HG03439 (cell line): Measurements from ENCODE around the gene DMRTA1.
"Not testable (repeated sequence)": the region's sequence is repeated elsewhere in the genome, so short reads cannot be mapped to it uniquely, and the experiment has no call there.

Experiments
- ATAC-seq: cut with Tn5 transposase; IDR thresholded peaks from one replicate; pipeline ENCODE4 v1.9.1; 2021; ENCODE audit warnings: mild to moderate bottlenecking, moderate library complexity; ENCODE audit not compliant: unreplicated experiment

DMRTA1 gene

DNA sequence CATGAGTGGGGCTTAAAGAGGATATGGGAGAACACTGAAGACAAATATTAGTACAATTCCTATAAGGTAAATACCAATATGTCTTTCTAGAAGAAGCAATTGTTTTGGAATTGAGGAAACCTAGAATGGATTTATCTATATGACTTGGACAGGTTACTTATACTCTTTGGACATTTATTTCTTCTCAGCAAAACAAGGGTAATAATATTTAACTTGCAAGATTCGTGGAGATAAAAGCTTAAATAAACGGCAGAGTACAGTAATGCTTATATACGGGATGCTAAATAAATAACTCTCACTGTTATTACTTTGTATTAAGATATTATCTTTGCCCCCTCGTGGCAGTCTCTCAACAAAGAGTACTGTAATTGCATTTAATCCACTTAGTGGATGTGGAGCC is 8.6 kb downstream of the DMRTA1 start:
- ATAC-seq: no peak

DNA sequence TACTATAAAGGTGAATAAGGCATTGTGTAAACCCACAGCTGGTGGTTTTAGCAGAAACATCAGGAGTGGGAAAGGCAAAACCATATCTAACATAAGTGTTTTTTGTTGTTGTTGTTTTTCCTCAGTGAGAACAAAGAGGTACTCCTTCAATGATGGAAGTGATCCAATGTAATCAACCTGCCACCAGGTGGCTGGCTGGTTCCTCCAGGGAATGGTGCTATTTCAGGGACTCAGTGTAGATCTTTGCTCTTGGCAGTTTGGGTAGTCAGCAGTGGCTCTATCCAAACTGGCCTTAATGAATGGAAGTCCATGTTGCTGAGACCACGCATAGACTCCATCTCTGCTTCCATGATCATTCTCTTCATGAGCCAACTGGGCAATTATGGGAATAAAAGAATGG is 10.8 kb downstream of the DMRTA1 start:
- no peak for ATAC-seq

DNA sequence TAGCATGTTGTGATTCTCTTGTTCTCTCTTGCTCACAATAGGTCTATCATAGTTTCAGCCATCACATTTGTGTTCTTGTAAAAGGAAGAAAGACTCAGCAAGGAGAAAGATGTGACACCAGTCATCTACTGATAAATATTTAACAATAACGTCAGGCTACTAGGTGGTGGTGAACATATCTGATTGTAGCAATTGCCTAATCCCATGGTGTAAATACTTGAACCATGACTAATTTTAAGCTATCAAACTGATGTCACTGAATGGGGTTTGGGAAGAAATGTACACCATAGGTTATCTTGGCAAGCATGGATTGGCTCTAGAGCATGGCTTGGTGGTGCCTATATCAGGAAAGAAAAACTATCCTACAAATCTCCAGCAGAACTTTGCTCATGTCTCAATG is 16.6 kb downstream of the DMRTA1 start:
- no peak for ATAC-seq

DNA sequence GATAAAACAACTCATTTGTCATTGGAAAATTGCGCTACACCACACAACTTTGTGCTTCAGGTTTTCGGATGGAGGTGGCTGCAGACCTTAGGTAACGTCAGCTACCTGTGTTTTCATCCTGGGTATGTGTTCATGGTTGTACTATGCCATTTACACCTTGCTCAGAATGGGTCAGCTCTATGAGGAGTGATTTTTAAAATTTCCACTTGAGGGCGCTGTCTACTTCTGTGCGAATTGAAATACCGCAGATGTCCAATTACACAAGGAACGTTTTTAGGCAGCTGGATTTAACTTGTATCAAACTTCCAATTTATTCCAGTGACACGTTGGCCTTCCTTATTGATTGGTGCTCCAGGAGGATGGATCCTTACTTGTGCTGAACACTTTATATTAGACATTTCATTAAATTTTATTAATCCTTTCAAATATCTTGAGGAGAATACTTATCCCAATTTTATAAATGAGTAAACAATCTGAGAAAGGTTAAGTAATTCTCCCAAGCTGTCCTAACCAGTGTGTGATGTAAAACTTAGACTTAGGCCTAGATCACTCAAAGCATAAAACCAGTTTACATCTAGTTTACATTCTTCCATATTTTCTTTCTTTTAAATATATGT is 23.4 kb downstream of the DMRTA1 start:
- ATAC-seq: peak; percentile 73

DNA sequence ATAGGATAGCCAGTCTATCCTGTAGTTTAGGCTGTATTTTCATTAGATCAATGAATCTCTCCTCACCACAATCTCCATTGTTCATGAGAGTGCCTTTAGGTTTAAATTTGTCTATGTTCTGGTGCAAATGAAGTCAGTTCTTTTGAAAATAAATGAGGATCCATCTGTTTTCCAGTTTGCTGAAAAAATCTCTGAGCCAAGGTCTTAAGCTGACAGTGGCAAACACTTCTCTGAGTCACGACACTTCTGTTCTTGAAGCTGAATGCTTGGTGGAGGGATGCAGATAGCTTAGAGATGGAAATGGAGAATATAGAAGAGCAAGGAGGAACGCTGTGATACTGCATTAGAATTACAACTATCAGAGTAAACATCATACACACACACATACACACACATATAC is 34.9 kb downstream of the DMRTA1 start:
- no peak for ATAC-seq

DNA sequence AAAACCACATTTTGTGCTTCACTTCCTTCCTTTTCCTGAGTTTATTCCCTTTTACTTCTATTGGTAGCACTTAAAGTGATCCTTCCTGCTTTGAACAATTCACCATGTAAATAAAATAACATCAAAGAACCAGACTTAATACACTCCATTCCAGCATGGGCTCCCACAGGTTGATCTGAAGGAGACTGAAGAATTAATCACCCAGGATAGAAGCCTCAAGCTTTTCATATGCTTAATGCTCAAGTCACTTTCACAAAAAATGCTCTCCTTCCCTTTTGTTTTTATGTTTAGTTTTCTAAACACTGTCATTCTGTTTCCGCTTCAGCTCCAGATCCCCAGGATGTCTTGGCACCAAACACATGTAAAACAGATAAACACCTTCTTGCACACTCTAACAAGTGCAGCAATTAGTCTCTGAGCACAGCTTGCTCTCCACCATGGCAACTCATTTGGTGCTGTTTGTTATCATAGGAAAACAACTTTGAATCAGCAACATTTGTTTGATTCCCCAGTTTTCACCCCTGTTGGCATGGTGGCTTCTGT is 37.0 kb downstream of the DMRTA1 start:
- ATAC-seq: no peak

DNA sequence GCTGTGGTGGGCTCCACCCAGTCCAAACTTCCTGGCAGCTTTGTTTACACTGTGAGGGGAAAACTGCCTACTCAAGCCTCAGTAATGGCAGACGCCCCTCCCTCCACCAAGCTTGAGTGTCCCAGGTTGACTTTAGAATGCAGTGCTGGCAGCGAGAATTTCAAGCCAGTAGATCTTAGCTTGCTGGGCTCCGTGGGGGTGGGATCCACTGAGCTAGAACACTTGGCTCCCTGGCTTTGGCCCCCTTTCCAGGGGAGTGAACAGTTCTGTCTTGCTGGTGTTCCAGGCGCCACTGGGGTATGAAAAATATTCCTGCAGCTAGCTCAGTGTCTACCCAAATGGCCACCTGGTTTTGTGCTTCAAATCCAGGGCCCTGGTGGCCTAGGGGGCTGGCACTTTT is 49.6 kb downstream of the DMRTA1 start:
- not testable (repeated sequence) for ATAC-seq
